SK-N-SH treated with all-trans-retinoic acid at 6 μM for 48 hours (cell line): ENCODE data around the gene UBR2.

Experiments
- ARNTL ChIP-seq: fragments of 450-650 bp; formaldehyde crosslinking; IDR thresholded peaks from 2 replicates; pipeline ENCODE4 v1.5.0; 2020; ENCODE audit warnings: low read depth, mild to moderate bottlenecking, moderate library complexity, borderline replicate concordance
- CREB5 ChIP-seq: fragments of 250-450 bp; sonication (Bioruptor Pico); IDR thresholded peaks from 2 replicates; pipeline ENCODE4 v1.5.1; 2020; ENCODE audit warnings: low read depth, mild to moderate bottlenecking, moderate library complexity
- CSDC2 ChIP-seq: fragments of 250-450 bp; sonication (Bioruptor Pico); IDR thresholded peaks from 2 replicates; pipeline ENCODE4 v1.5.0; 2020; ENCODE audit warnings: mild to moderate bottlenecking, moderate library complexity
- GLIS3 ChIP-seq: fragments of 250-450 bp; sonication (Bioruptor Pico); IDR thresholded peaks from 2 replicates; pipeline ENCODE4 v1.5.0; 2020; ENCODE audit warnings: mild to moderate bottlenecking, moderate library complexity
- ISL1 ChIP-seq: fragments of 250-450 bp; sonication (Bioruptor Pico); IDR thresholded peaks from 2 replicates; pipeline ENCODE4 v2.1.2; 2022; ENCODE audit warnings: mild to moderate bottlenecking, moderate library complexity
- OSR1 ChIP-seq: fragments of 250-450 bp; sonication (Bioruptor Pico); IDR thresholded peaks from 2 replicates; pipeline ENCODE4 v1.8.0; 2022; ENCODE audit warnings: moderate library complexity, mild to moderate bottlenecking, inconsistent platforms
- POU6F1 ChIP-seq: fragments of 250-450 bp; sonication (Bioruptor Pico); IDR thresholded peaks from 2 replicates; pipeline ENCODE4 v1.8.0; 2021; ENCODE audit warnings: low read depth, mild to moderate bottlenecking, moderate library complexity, borderline replicate concordance
- TOX ChIP-seq: fragments of 250-450 bp; sonication (Bioruptor Pico); IDR thresholded peaks from 2 replicates; pipeline ENCODE4 v1.8.0; 2021; ENCODE audit warnings: mild to moderate bottlenecking, moderate library complexity, borderline replicate concordance
- ZC3H10 ChIP-seq: fragments of 250-450 bp; sonication (Bioruptor Pico); IDR thresholded peaks from 2 replicates; pipeline ENCODE4 v1.5.1; 2021; ENCODE audit warnings: mild to moderate bottlenecking, moderate library complexity
- ZFP3 ChIP-seq: fragments of 250-450 bp; sonication (Bioruptor Pico); IDR thresholded peaks from 2 replicates; pipeline ENCODE4 v1.5.0; 2020; ENCODE audit warnings: mild to moderate bottlenecking, moderate library complexity
- ZNF8 ChIP-seq: fragments of 450-650 bp; formaldehyde crosslinking; IDR thresholded peaks from 2 replicates; pipeline ENCODE4 v1.5.0; 2020; ENCODE audit warnings: mild to moderate bottlenecking, moderate library complexity

GRCh38 chr6:42704937-42705374 lies 141.1 kb downstream of the UBR2 start:
- TF ChIP-seq GLIS3 (CRISPR knock-in tag) (no peak), ARNTL (CRISPR knock-in tag) (no peak), OSR1 (CRISPR knock-in tag) (no peak), CSDC2 (no peak), TOX (CRISPR knock-in tag) (no peak), ISL1 (CRISPR knock-in tag) (no peak), ZFP3 (CRISPR knock-in tag) (no peak), ZNF8 (CRISPR knock-in tag) (no peak), ZC3H10 (no peak), POU6F1 (CRISPR knock-in tag) (no peak), CREB5 (CRISPR knock-in tag) (no peak)
